ENCODE results near the gene GJA3.

Gene GJA3

DNA sequence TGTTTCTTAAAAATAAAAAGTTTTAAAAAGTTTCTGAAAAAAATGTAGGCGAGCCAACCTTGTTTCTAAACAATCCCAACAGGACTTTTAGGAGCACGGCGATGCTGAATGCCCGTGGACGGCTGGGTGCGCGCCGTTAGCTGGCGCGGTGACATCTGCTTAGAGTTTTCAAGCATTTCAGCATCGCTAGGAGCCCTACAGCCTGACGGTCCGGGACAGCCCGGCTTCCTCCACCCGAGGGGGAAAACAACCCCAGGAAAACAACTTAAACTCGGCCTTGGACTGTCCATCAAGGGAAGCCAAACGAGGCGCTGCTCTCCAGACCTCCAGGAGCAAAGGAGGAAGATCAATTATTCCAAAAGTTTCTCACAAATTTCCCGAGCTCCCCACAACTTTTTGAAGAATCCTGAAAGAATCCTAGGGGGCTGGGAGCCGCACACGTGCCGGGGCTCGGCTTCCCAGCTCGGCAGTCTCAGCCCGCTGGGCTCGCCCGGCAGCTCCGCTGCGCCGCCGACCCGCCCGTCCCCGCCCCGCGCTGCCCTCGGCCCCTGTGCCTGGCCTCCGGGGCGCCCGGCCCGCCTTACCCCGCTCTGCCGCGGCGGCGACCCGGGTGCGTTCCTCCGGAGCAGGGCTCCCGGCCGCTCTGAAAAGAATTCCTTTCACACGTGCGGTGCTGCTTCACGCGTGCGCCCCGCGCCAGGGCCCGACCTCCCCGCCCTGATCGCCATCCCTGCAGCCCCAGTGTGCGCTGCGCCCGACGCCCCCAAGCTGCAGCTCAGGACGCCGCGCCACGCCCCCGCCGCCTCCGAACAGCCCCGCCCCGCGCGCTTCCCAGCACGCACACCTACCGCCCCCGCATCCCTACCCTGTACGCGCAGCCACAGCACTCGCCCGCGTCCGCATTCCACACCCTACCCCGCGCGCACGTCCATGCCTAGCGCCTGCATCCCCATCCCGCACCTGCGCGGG, at the start of gene GJA3:
GJA3 (minus strand) TSS at position 747 of the 969 bp plus-strand sequence. CDS start 17,764 bp downstream, outside the sequence.
- DNase-seq (ENCODE audit: low read depth), result peak; percentile 73
- H3K4me3 ChIP-seq (ENCODE audit: low read length), result peak within 1 kb of the TSS; percentile 42
- no peak for TF ChIP-seq CTCF (IDR thresholded peaks at IDR 0.05; ENCODE audit: insufficient read depth, low read depth, low read length, missing control alignments)

DNA sequence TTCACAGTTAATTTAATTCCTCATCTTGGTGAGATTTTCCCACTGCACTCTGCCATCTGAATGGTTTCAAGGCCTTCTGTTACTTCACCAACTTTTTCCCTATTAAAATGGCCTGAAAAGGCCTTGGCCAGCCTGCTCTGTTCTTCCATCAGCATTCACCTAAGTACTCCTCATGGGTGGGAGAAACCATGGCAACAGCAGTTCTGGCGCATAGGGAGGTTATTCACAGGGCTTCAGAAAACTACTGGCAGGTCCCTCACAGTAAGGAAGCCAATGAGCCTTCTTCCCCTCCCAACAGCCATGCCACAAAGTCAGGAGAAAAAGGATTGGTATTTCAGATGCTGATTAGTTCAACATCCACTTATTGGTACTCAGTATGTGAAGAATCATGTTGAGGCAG, 49.1 kb upstream of the GJA3 start:
- DNase-seq (ENCODE audit: low read depth), result no peak
- TF ChIP-seq CTCF (IDR thresholded peaks at IDR 0.05; ENCODE audit: insufficient read depth, low read depth, low read length, missing control alignments), result no peak
- no peak overlapping the region for H3K4me3 ChIP-seq (ENCODE audit: low read length)

- TF ChIP-seq CTCF (IDR thresholded peaks at IDR 0.05; ENCODE audit: insufficient read depth, low read depth, low read length, missing control alignments), result no peak
- no peak overlapping the region for H3K4me3 ChIP-seq (ENCODE audit: low read length)
- no peak for DNase-seq (ENCODE audit: low read depth)
Observed at GRCh38 chr13:20206698-20207235, 45.9 kb upstream of the GJA3 start.

GRCh38 chr13:20206065-20206697, 45.3 kb upstream of the GJA3 start:
- no peak for TF ChIP-seq CTCF (IDR thresholded peaks at IDR 0.05; ENCODE audit: insufficient read depth, low read depth, low read length, missing control alignments)
- no peak overlapping the region for H3K4me3 ChIP-seq (ENCODE audit: low read length)
- no peak for DNase-seq (ENCODE audit: low read depth)

DNA sequence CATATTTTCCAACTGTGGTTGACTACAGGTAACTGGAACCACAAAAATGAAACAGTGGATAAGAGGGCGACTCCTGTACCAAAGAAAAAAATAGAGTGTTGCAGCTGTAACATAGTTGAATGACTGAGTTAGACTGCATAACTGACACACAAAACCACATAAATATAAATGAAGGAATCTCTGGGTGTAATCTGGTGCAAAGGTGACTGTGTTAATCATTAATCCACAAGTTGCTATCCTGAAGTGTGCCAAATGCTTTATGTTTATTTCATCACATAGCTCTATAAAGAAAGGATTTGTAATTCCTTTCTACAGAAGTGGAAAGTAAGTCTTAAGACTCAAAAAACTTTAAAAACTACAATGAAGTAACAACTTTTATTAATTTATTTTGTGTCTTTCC, 37.9 kb upstream of the GJA3 start:
- no peak overlapping the region for H3K4me3 ChIP-seq (ENCODE audit: low read length)
- no peak for TF ChIP-seq CTCF (IDR thresholded peaks at IDR 0.05; ENCODE audit: insufficient read depth, low read depth, low read length, missing control alignments)
- peak; percentile 50 for DNase-seq (ENCODE audit: low read depth)

GRCh38 chr13:20197361-20197834, 36.5 kb upstream of the GJA3 start:
- peak; percentile 83 for TF ChIP-seq CTCF (IDR thresholded peaks at IDR 0.05; ENCODE audit: insufficient read depth, low read depth, low read length, missing control alignments)
- H3K4me3 ChIP-seq (ENCODE audit: low read length), result no peak overlapping the region
- DNase-seq (ENCODE audit: low read depth), result peak; percentile 63
